Memory B cell (primary cell): Measurements from ENCODE around the gene TAL1.
"Not testable (repeated sequence)": the region's sequence is repeated elsewhere in the genome, so short reads cannot be mapped to it uniquely, and the experiment has no call there.

Source experiments
- ATAC-seq: fragments of 150-1000 bp; cut with Tn5 transposase; 2 replicates; pipeline ENCODE4 v1.10.0; 2021; ENCODE audit warnings: low read depth, mild to moderate bottlenecking, moderate library complexity
- DNase-seq, 2 donors: peaks; one replicate each; pipeline ENCODE4 v3.0.0; 2022; ENCODE audit warnings: low spot score in 2 of 2
- H3K27ac Mint-ChIP-seq: one replicate; pipeline ENCODE4 v1.8.0; 2022; ENCODE audit warnings: mild to moderate bottlenecking, moderate library complexity, mixed read lengths
- H3K27me3 Mint-ChIP-seq: one replicate; pipeline ENCODE4 v1.8.0; 2022; ENCODE audit warnings: mixed read lengths
- H3K36me3 Mint-ChIP-seq: one replicate; pipeline ENCODE4 v1.8.0; 2022; ENCODE audit warnings: mild to moderate bottlenecking, mixed read lengths
- H3K4me1 Mint-ChIP-seq: one replicate; pipeline ENCODE4 v1.8.0; 2022; ENCODE audit warnings: mixed read lengths
- H3K4me3 Mint-ChIP-seq: one replicate; pipeline ENCODE4 v1.8.0; 2022; ENCODE audit warnings: mild to moderate bottlenecking, moderate library complexity, mixed read lengths
- H3K9me3 Mint-ChIP-seq: one replicate; pipeline ENCODE4 v1.8.0; 2022; ENCODE audit warnings: mixed read lengths

Gene TAL1

DNA sequence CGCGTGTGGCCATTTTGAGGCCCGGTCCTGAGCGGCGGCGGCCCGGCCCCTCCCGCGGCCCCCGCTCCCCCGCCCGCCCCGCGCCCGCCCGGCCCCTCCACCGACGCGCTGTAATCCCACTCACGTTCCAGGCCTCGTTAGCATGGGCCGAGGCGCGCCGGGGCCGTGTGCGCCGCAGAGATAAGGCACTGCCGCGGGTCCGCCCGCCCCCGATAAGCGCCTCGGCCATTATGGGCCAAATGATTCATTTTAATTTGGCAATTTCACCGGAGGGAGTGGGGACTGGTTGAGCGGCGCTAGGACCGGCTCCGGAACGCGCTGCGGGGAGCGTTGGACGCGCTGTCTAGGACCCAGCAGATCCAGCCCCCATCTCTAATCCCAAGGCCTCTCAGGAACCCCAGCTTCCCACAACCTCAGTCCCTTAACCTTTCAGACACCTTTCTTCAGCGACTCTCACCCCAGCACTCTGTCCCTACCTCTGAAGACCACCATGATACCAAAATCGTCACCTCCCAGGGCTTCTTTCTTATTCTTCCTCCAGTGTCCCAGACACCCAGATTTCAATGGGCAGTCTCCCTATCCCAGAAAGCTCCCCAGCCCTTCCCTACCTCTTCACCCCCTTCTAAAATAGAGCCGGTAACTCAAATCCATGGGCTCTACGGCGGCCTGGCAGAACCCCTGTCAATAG, at the start of gene TAL1:
Gene TAL1, minus strand, starts transcription at position 39 of the 688 bp plus-strand sequence. CDS start 6,337 bp downstream, outside the sequence.
- Mint-ChIP-seq H3K4me1 (peaks cover 12% of the 10 kb centered on the region), H3K9me3 (no peaks in the 10 kb centered on the region), H3K36me3 (no peaks in the 10 kb centered on the region), H3K4me3 (peak within 1 kb of the TSS; percentile 73), H3K27ac (peak within 1 kb of the TSS; percentile 28), H3K27me3 (peaks cover 38% of the 10 kb centered on the region)
- DNase-seq (no peak), ATAC-seq (no peak)

DNA sequence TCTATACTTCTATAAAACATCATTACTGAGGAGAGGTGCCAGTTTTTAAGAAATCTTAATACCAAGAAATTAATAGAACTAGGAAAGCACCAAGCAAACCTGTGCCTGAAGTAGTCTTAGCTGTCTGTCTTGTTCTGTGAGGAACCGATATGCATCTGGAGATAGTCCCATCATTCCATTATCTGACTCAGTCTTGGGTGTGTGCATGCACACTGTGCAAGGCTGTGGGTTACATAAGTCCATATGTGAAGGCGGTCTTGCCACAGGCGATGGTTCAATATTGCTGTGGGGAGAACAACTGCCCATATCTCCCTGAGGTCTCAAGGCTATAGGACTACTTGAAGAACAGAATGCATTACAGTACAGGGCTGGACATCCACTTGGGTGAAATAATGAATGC, 48.1 kb upstream of the TAL1 start:
- no peak overlapping the region for H3K4me3 Mint-ChIP-seq
- no peaks in the 10 kb centered on the region for H3K27me3 Mint-ChIP-seq
- DNase-seq, result no peak
- ATAC-seq, result no peak
- H3K36me3 Mint-ChIP-seq, result peaks cover 5% of the 10 kb centered on the region
- H3K27ac Mint-ChIP-seq, result no peak overlapping the region
- no peaks in the 10 kb centered on the region for H3K4me1 Mint-ChIP-seq
- no peaks in the 10 kb centered on the region for H3K9me3 Mint-ChIP-seq

DNA sequence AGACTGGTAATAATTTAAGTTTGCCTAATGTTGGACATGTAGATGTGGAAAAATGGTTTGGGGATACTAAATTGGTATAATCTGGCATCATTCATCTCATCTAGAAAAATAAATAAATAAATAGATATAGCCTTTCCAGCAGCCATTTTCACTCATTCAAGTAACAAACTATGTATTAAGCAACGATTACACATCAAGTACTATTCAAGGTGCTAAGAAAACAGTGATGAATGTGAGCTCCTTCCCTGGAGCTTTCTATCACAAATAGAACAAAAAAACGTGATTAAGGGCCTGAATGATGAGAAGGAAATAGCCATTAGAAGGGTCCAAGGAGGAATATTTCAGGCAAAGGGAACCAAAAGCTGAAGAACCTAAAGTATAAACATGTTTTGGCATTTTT, 44.8 kb upstream of the TAL1 start:
- peaks cover 5% of the 10 kb centered on the region for H3K36me3 Mint-ChIP-seq
- ATAC-seq (no peak), DNase-seq (no peak)
- H3K27ac Mint-ChIP-seq, result peak overlapping the region; percentile 4
- no peaks in the 10 kb centered on the region for H3K27me3 Mint-ChIP-seq
- no peaks in the 10 kb centered on the region for H3K9me3 Mint-ChIP-seq
- H3K4me3 Mint-ChIP-seq, result no peak overlapping the region
- H3K4me1 Mint-ChIP-seq, result peaks cover 3% of the 10 kb centered on the region

DNA sequence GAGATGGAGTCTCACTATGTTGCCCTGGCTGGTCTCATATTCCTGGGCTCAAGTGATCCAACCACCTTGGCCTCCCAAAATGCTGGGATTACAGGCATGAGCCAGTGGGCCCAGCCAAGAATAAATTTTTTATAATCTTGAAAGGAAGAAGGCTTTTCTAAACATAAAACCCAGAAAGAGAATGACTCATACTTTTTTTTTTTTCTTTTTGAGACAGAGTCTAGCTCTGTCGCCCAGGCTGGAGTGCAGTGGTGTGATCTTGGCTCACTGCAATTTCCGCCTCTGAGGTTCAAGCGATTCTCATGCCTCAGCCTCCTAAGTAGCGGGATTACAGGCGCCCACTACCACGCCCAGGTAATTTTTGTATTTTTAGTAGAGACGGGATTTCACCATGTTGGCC, 43.8 kb upstream of the TAL1 start:
- not testable (repeated sequence) for DNase-seq, H3K27me3 Mint-ChIP-seq, H3K4me3 Mint-ChIP-seq, H3K4me1 Mint-ChIP-seq, H3K27ac Mint-ChIP-seq, H3K9me3 Mint-ChIP-seq, ATAC-seq, H3K36me3 Mint-ChIP-seq

DNA sequence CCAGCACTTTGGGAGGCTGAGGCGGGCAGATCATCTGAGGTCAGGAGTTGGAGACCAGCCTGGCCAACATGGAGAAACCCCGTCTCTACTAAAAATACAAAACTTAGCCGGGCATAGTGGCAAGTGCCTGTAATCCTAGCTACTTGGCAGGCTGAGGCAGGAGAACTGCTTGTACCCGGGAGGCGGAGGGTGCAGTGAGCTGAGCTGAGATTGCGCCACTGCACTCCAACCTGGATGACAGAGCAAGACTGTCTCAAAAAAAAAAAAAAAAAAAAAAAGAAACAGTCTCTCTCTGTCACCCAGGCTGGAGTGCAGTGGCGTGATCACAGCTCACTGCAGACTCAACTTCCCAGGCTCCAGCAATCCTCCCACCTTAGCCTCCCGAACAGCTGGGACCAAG, 33.5 kb upstream of the TAL1 start:
- DNase-seq, H3K4me3 Mint-ChIP-seq, H3K27me3 Mint-ChIP-seq, H3K4me1 Mint-ChIP-seq, H3K36me3 Mint-ChIP-seq, ATAC-seq, H3K9me3 Mint-ChIP-seq, H3K27ac Mint-ChIP-seq: not testable (repeated sequence)

DNA sequence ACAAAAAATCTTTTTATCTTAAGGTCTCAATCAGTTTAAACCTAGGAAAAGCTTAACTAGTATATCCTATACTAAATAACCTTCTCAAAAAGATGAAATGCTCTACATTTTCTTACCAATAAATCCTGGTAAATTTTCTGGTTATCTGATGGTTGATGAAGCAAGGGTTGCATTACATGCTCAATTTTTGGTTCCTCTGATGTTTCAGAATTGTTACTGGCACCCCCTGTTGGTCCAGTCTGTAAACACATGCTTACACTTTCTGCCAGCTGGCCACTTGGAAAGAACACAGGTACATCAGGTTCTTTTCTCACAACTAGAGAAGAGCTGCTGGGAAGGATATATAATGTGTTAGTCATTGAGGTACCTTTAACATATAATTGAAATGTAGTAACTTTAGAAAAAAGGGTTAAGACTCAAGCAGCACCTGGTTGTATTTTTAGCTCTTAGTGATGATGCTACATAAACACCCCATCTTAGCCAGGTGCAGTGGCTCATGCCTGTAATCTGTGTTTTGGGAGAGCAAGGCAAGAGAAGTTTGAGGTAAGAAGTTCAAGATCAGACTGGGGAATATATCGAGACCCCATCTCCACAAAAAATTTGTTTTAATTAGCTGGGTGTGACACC, 30.9 kb upstream of the TAL1 start:
- H3K36me3 Mint-ChIP-seq, result no peaks in the 10 kb centered on the region
- DNase-seq, result peak; percentile 18 to 21
- H3K4me1 Mint-ChIP-seq, result no peaks in the 10 kb centered on the region
- no peaks in the 10 kb centered on the region for H3K27me3 Mint-ChIP-seq
- no peaks in the 10 kb centered on the region for H3K9me3 Mint-ChIP-seq
- ATAC-seq, result peak; percentile 41
- H3K27ac Mint-ChIP-seq, result no peak overlapping the region
- H3K4me3 Mint-ChIP-seq, result no peak overlapping the region

DNA sequence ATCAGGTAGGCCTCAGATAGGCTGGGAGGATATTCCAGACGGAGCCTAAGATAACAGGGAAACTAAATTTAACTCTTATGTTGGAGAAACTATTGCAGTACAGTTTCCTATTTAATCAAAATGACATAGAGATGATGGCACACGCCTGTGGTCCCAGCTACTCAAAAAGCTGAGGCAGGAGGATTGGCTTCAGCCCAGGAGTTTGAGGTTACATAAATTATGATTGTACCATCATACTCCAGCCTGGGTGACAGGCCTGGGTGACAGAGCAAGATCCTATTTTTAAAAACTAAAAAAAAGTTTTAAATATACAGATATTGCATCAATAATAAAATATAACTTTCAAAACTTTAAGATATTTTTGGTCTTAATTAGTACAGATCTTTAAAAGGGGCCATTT, 25.2 kb upstream of the TAL1 start:
- no peaks in the 10 kb centered on the region for H3K27me3 Mint-ChIP-seq
- H3K4me1 Mint-ChIP-seq, result no peaks in the 10 kb centered on the region
- ATAC-seq (no peak), DNase-seq (no peak)
- H3K36me3 Mint-ChIP-seq, result no peaks in the 10 kb centered on the region
- H3K9me3 Mint-ChIP-seq, result no peaks in the 10 kb centered on the region
- H3K4me3 Mint-ChIP-seq, result no peak overlapping the region
- no peak overlapping the region for H3K27ac Mint-ChIP-seq

DNA sequence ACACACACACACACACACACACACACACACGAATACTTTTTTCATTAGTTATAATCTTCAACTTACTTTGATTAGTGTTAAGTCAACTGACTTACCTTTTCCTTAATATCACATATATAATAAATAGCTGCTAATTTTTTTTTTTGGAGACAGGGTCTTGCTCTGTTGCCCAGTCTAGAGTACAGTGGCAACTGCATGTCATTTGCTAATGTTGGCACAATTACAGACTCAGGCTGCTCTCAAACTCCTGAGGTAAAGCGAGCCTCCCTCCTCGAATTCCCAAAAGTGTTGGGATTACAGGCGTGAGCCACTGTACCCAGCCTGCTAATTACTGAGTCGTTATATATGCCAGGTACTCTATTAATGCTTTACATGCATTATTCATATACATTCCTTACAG, 20.8 kb upstream of the TAL1 start:
- H3K4me1 Mint-ChIP-seq, result no peaks in the 10 kb centered on the region
- H3K4me3 Mint-ChIP-seq, result no peak overlapping the region
- H3K27ac Mint-ChIP-seq, result no peak overlapping the region
- DNase-seq (no peak), ATAC-seq (no peak)
- no peaks in the 10 kb centered on the region for H3K36me3 Mint-ChIP-seq
- no peaks in the 10 kb centered on the region for H3K27me3 Mint-ChIP-seq
- no peaks in the 10 kb centered on the region for H3K9me3 Mint-ChIP-seq

DNA sequence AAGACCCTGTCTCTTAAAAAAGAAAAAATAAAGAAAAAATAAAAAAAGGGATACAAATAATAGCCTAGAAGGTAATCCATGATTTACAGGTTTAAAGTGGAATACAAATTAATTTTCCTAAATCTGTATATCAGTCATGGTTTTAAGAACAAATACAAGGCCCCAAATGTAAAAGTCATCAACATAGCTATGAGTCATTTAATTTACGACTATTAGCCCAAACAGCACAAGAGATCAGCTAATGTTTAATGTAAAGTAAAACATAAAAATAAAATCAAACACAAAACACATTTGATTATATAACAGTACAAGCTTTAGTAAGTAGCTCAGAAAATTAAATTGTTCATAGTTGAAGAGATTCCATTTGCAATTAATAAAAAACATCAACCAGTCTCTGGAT, 20.3 kb upstream of the TAL1 start:
- no peaks in the 10 kb centered on the region for H3K4me1 Mint-ChIP-seq
- no peaks in the 10 kb centered on the region for H3K9me3 Mint-ChIP-seq
- no peak for ATAC-seq
- H3K27ac Mint-ChIP-seq, result no peak overlapping the region
- no peaks in the 10 kb centered on the region for H3K27me3 Mint-ChIP-seq
- DNase-seq, result no peak
- H3K36me3 Mint-ChIP-seq, result no peaks in the 10 kb centered on the region
- no peak overlapping the region for H3K4me3 Mint-ChIP-seq

DNA sequence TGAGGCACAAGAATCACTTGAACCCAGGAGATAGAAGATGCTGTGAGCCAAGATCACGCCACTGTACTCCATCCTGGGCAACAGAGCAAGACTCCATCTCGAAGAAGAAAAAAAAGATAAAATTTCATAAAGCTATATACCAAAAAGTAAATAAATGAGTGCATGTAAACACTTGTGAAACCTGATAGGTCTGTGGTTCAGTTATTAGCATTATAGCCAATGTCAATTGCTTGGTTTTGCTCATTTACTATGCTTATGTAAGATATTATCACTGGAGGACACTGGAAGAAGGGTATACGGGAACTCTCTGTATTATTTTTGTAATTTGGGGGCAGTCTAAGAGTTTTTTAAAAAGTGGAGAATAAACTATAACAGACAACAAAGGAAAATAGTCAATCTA, 17.7 kb upstream of the TAL1 start:
- no peaks in the 10 kb centered on the region for H3K4me1 Mint-ChIP-seq
- H3K27me3 Mint-ChIP-seq, result peaks cover 2% of the 10 kb centered on the region
- no peaks in the 10 kb centered on the region for H3K36me3 Mint-ChIP-seq
- no peak overlapping the region for H3K4me3 Mint-ChIP-seq
- no peaks in the 10 kb centered on the region for H3K9me3 Mint-ChIP-seq
- no peak for DNase-seq
- ATAC-seq, result no peak
- H3K27ac Mint-ChIP-seq, result no peak overlapping the region

DNA sequence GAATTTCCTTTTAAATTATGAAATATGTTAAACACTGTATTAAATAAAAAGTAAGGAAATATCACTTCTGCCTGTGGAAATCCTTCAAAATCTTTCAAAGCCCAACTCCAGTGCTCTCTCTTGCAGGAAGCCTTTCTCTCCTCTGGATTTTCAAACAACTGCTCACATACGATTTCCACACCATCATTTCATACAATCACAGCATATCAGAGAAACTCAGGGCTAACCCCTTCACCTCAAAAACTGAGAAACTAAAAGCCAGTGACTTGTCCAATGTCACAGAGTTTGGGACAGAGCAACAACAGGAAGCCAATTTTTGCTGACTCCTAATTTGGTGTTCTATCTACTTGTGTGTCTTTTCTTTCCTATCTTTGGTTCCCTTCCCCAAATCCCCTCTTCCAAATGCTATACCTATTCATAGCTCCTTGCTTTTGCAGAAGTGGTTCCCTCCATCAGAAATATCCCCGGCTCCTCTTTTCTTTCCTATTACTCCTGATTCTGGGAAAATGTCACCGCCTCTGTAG, 12.4 kb upstream of the TAL1 start:
- H3K4me1 Mint-ChIP-seq, result peaks cover under 1% of the 10 kb centered on the region
- no peaks in the 10 kb centered on the region for H3K36me3 Mint-ChIP-seq
- H3K27ac Mint-ChIP-seq, result no peak overlapping the region
- peaks cover 18% of the 10 kb centered on the region for H3K27me3 Mint-ChIP-seq
- no peak overlapping the region for H3K4me3 Mint-ChIP-seq
- DNase-seq (no peak), ATAC-seq (no peak)
- H3K9me3 Mint-ChIP-seq, result no peaks in the 10 kb centered on the region

DNA sequence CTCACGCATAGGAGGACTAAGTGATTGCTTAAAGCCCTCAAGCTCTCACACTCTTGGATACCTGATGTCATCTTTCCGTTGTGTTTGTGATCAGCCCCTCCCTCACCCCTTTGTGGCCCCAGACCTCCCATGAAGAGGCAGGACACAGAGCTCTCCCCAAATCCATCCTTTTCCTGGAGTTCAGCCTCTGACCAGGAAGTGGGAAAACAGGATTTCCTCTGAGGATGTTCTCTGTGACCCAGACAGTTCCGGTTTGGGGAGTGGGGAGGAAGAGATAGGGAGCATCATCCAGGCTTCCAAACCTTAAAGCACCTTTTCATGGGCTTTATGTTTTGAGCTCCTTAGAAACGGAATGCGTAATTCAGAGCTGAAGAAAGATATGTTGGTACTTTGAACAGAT, 11.9 kb upstream of the TAL1 start:
- Mint-ChIP-seq H3K27ac (no peak overlapping the region), H3K36me3 (no peaks in the 10 kb centered on the region), H3K27me3 (peaks cover 20% of the 10 kb centered on the region), H3K9me3 (no peaks in the 10 kb centered on the region), H3K4me1 (peaks cover 3% of the 10 kb centered on the region), H3K4me3 (no peak overlapping the region)
- DNase-seq (no peak), ATAC-seq (no peak)

DNA sequence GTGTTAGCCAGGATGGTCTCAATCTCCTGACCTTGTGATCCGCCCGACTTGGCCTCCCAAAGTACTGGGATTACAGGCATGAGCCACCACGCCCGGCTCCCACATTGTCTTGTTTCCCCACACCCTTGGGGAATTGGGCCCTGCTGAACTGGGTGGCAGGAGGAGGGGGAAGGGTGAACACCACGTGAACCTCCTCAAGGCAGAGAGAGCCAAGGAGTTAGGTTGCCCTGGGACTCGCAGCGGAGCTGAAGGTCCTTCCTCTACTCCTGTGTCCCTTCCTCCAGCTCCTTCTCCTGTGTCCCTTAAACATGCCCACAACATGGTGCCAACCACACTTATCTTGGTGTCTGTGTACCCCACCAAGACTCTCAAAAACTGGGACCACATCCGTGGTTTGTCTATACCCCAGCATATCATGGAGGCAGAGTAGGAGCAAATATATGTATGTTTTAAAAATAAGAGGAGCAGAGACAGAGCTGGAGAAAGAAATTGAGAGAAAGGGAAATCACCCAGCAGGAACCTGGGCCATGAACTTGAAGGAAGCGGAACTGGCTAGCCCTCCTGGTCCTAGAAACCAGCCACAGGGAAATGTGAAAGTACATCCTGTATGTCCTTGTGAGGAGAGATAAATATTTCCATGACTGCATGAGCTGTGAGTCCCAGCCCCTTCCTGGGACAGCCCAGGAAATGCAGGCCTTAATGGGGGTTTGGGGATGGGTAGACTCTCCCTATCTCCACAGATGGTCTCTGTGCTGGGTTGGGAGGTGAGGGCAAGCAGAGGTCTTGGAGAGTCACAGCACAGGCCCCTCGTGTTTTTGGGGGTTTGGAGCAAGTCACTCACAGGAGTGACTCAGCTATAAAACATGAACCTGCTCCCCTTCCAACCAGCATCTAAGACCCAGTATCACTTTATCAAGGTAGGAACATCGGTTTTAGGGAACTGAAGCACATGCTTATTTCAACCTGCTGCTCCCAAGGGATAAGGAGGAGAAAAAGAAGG, 9.4 kb upstream of the TAL1 start:
- peaks cover 20% of the 10 kb centered on the region for H3K27me3 Mint-ChIP-seq
- DNase-seq, result no peak
- no peaks in the 10 kb centered on the region for H3K36me3 Mint-ChIP-seq
- no peak for ATAC-seq
- no peak overlapping the region for H3K27ac Mint-ChIP-seq
- H3K4me3 Mint-ChIP-seq, result no peak overlapping the region
- no peaks in the 10 kb centered on the region for H3K9me3 Mint-ChIP-seq
- peaks cover 3% of the 10 kb centered on the region for H3K4me1 Mint-ChIP-seq
